Hindlimb muscle (tissue), 1 donor: Measurements from ENCODE around the gene DDO. TPM values are rescaled to one million over a fixed set of nuclear protein-coding genes. Genes with fewer than 3 reads are reported as not detected.
"Not testable (repeated sequence)": the region's sequence is repeated elsewhere in the genome, so short reads cannot be mapped to it uniquely, and the experiment has no call there.

ENCODE experiments used
- DNase-seq: peaks from one replicate; pipeline ENCODE4 v3.0.0-alpha.2; 2013
- polyA plus RNA-seq: library from polyadenylated mRNA; unstranded; fragments of 120-200 nt; gene quantifications from one replicate; pipeline ENCODE4 v1.2.1, GENCODE V29; 2013; ENCODE audit not compliant: insufficient read length

DDO gene
- polyA plus RNA-seq, 1 donor, result 0.89 TPM

DNA sequence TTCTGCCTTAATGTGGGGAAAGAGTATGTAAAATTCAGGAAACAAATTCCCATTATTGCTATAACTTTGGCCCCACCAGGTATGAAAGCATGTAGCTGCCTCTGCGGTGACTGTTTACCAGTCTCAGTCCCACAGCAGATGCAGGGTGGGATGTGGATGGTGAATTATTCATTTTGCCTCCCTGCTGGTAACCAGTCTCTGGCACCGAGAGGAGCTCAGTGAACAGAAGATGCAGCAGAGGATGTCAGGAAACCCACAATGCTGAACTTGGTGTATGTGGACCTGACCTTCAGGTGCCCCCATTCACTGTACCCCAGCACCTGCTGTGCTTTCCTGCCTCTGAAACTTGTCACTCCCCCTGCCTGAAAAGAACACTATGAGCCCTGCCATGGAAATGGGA, 48.4 kb downstream of the DDO start:
- no peak for DNase-seq

DNA sequence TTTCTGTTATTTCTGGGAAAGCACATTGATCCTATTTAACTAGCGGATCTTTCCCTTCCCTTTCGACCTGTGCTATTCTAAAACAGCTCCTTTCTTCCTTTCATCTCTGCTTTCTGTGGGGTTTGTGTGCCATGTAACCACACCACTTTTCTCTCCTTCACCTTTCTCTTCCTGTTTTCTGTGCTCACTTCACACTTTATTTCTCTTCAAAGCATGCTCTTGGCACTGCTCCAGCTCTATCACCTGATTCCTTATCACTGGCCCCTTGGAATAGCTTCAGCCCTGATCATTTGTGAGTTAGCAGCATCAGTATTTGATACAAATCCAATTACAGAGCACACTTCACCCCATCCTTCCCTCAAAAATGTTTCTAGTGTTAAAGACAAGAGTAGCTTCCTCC, 49.1 kb downstream of the DDO start:
- no peak for DNase-seq

DNA sequence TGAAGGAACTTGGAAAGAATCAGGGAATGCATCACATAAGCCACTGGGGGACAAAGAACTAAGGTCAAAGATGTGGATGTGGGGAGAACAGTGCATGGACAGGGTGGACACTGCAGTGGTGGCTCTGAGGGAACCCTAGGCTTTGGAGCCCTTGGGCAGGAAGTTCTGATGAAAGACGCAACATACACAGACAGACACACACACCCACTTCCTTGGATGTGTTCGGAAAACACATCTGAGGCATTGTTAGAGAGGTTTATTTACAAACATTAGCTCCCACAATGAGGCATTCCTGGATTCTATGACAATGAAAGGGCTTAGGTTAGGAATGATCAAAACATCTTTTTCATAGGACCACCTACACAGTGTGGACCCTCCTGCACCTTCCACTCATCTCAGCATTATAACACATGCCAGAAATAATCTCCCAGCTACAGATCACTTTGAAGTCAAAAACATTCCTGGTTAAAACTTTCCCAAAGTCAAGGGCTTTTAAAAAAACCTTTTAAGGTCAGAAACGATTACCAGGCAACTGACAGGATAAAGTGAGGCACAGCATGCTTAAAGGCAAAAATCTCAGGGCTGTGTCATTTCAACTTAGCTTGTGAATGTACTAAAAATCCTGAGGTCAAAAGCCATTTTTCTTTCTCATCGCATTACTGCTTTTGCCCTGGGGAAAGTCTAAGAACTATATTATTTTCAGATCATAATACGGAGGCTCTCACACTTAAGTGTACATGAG, 50.8 kb downstream of the DDO start:
- DNase-seq, result no peak

DNA sequence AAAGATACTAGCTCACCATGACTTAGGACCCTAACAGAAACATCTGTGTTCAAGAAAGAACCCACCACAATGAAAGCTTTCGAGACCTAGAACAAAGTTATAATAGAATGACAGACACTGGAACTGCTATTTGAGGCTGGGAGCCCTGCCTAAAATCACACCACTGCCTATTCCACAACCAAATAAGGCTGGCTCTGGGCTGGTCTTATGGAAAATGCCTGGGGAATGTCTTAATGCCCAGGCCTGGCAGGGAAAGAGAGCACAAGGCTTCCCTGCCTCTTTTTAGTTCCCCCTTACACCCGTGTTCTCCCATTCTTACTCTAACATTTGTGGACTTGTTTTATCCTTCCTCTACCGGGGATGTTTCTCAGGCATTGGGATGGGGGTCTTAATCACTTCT, 51.6 kb downstream of the DDO start:
- DNase-seq, result no peak

DNA sequence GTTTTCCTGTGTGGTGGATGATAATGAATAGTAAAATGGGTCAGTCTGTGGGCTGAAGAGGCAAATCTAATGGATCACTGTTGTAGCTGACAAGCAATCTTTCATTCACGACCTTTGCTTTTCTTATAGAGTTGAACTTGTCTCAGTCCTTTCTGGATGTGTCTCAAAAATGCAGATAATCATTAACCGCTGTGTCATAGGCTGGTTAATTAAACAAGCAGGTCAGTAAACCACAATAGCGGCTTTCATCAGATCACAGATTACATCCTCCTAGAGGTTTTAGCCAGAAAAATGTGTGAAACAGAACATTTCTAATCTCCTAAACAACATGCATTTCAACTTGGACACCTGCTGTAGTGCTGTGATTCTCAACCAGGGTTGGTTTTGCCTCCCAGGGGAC, 54.7 kb downstream of the DDO start:
- DNase-seq, result no peak

DNA sequence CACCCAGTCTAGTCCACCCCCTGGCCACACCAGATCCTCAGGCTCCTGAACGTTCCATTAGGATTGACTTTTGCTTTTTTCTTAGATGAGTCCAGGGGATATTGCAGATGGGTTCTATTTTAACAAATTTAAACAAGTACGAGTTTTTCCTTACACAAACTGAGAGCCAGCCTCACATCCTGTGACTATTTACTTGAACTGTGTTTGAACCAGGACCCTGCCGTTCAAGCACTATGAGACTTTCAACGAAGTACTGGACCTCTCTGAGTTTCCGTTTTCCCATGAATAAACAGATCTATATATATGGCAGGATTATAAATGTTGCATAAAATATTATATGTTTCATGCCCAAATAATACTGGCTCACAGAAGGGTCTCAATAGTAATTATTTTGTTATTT, 55.8 kb downstream of the DDO start:
- DNase-seq, result no peak

DNA sequence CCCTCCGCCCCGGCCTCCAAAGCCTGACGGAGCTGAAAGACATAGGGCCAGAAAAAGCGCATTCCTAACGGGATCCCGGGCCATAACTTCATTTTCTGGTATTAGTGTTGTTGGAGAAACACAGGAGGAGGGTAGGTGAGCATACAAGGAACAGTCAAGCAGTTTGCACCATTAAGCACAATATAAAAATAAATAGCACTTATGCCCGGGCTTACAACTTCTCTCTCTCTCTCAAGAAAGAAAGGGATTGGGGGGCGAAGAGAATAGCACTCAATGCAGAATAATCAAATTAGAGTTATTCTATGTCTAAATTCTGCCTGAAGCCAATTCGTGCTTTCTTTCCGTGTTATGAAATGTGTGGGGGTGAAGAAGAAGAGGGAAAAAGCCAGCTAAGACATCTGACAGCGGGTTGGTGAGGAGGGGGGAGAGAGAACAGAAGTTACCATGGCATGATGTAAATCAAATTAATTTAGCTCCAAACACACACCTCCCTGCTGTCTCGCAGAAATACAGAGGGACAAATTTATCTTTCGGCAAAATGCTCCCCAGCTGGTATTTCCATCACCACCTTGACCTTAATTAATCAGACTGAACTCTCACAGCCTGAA, 56.7 kb downstream of the DDO start:
- no peak for DNase-seq

DNA sequence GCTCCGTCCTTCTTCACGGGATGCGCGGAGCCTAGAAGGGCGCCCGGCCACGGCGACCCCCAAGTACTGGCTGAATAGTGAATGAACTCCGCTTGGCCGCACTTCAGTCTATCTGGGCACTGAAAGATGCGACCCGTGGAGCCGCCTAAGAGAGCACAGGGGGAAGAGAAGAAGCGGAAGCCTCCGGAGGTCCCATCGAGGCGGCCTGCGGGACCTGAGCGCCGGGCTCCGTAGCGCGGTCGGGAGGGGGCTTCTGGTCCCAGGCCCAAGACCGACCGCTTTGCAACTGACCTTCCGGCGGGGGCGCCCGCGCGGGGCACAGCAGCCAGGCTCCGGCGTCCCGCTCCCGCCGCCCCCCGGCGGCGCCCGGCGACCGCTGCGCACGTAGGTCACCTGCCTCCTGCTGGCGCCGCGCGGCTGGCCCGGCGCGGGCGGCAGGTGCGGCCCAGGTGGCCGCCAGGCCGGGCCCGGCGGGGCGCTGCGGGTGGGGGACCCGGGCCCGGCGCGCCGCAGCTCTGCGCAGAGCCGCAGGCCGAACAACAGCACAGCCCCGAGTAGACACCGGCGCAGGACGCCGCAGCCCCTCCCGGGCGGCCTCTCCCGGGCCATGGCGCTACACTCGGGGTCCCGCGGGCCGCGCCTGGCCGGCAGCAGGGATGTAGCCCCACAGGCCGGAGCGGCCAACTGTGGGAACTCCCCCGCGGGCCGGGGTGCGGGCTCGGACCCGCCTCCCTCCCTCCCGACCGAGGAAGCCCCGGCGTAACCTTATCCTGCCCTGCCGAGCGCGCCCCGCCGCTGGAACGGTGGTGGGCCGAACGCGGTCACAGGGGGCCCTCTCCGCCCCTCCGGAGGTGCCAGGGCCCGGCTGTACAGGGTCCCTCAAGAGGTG, 57.5 kb downstream of the DDO start, which contains the start of gene METTL24:
Gene METTL24, minus strand, starts transcription at position 686 of the 889 bp plus-strand sequence. Its CDS starts 77 bp downstream, at position 609.
- peak; percentile 27 for DNase-seq

DNA sequence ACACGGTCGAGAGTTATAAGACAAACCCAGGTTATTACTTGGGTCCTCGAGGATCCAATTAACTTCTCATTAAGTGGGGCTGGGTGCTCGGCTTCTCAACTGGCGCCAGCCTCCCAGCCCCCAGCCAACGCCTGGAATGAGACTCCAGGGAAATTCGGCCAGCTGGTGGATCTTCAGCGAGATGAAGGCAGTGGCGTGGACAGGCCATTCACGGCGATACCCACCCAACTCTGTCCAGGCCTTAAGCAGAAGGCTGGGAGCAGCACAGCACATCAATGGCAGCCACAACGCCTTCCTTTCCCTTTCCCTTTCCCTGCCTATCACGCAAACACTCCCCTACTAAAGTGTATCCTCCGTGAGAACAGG, 58.1 kb downstream of the DDO start:
- no peak for DNase-seq

DNA sequence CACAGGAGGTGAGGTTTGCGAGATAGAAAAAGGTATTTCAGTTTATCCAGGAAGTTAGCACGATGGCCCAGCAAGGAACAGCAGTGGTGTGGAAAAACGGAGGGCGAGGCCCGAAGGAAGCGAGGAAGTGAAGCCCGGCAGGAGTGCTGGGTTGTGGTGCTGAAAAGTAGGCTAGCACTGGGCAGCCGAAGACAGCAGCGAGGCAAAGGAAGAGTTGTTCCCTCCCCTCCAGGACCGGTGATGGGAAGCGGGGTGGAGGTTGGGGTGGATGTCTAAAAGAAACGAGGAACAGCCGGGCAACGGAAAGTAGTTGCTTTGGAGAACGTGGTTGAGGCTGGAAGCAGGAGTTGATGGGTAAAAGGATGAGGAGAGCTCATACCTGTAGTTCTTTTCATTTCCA, 58.6 kb downstream of the DDO start:
- DNase-seq, result no peak

DNA sequence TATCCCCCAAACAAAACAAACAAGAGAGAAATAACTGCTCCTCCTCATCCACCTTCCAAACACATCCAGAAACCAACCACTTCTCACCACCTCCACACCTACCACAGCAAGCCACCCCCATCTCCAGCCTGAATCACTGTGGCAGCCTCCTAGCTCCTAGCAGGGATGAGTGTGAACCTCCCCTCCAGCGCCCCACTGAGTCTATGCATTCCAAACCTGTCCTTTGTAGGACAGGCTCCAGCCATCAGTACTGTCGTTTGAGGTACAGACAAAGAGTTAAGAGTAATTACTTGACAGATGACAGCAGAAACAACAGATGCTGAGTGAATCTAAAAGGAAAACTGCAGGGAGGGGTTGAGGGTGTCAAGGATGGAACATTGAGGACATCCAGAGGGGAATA, 59.6 kb downstream of the DDO start:
- DNase-seq, result no peak

DNA sequence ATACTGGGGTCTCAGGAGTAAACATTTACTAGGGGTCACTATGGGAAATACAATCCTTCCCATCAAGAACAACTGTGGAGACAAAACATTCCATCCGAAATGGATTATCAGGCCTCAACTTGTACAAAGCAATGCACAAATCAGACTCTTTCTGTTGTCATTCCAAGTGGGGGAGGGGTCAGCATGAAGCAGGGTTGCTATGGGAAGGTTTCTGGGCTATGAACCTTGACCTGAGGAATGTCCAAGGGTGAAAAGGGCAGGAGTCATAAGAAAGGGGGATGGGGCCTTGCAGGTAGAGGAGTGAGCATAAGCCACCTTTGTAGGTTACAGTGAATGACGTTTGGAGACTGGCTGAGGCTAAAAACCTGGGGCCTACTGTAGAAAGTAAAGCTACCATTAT, 60.4 kb downstream of the DDO start:
- DNase-seq, result no peak

DNA sequence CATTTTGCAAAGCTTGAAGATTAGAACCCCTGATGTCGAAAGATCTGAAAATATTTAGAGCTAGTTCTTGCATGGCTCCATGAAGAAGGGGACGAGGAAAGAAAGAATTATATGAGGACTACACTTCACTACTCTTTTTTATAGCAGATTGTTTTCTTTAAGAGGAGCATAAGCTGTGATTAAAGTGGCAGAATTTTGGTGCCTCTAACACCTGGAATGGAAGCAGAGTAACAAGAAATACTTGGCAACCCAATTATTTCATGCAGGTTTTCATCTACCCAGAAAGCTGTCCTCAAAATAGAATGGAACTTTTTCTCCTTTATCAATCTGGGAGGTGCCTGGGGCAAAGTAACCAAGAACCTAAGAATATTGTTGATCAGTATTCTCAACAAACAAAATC, 61.2 kb downstream of the DDO start:
- no peak for DNase-seq

DNA sequence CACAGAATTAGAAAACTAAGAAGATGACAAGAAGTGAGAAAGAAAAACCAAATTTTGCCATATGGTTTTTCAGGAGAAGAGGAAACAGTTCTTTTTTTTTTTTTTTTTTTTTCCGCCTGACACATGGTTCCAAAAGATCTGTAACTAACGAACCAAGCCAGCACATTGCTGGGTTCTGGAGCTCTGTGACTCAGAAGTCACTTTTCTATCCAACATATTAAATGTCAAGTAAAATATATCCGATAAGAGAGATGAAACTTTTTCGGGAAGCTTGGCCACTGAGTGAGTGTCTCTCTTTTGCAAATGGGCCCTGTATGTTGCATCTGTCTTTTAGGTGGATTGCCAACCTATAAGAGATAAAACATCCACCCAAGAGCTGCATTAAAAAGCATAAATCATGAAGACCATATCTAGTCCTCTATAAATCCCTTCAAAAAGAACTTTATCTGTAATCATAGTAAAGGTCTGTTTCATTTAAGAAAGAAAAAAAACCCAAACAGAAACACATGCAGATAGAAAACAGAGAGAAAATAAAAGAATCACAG, 61.8 kb downstream of the DDO start:
- no peak for DNase-seq

DNA sequence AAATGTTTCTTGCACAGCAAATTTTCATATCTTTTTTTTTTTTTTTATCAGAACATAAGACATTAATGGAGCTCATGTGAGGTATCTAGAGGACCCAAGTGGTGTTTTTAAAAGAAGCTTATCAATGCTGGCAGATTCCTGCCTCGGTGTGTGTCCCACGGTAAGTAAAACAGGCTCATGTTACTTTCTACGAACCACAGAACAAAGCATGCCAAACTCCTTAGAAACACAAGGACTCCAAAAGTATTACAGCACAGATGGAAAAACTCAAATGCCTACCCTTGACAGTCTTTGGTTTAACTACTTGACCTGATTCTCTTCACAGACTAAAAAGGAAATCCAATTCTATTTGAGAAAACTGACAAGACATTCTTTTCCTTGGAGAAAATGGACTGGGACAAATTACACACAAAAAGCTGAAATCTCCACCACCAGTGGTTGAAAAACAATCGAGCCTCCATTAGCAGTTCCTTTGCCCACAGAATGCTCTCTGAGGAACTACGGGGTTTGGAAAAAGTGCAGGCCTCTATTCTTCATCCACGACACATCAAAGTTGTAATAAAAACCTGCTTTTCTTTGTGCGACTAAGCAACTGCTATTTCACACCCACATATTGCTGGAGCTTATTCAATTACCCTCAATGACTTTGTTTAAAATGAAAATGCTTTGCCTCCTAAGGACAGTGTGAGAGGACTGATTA, 62.7 kb downstream of the DDO start:
- DNase-seq, result no peak

DNA sequence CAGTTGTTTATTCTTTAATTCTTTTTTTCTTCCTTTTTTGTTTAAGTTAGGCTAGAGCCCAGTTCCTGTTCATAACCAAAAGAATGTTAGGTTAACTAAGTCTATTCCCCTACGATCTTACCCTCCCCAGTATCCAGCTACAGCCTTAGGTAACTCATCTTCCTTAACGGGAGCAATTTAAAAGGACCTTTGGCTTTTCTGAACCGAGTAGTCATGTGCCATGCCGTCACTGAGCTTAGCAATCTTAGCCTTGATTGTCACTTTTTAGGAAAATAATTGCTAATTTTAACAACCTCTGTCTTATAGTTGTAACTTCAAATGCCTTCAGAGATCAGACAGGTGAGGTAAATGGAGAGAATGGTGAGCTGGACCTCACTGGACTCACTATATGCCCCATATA, 63.4 kb downstream of the DDO start:
- DNase-seq, result no peak

DNA sequence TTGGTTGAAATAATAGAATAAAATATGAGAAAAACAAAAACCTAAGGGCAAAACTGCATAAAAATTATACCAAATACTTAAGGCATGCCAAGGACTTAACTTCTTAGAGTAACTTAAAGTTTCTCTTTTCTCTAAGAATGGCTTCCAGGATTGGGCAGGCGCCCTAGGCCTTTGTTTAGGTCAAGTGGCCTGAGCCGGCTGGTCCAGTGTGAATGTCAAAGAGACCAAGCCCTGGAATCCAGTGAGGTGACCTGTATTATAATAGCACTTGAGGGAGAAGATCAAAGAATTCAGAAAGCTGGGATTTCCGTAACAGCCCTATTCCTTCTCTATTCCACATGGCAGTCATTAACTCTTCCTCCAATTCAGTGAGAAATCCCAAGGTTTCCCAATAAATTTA, 63.8 kb downstream of the DDO start:
- no peak for DNase-seq

DNA sequence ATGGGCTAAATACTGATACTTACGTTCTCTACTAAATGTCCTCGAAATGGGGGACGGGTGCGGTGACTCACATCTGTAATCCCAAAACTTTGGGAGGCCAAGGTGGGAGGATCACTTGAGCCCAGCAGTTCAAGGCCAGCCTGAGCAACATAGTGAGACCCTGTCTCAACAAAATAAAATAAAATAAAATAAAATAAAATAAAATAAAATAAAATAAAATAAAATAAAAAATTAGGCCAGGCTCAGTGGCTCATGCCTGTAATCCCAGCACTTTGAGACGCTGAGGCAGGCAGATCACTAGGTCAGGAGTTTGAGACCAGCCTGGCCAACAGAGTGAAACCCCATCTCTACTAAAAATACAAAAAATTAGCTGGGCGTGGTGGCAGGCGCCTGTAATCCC, 64.8 kb downstream of the DDO start:
- not testable (repeated sequence) for DNase-seq

DNA sequence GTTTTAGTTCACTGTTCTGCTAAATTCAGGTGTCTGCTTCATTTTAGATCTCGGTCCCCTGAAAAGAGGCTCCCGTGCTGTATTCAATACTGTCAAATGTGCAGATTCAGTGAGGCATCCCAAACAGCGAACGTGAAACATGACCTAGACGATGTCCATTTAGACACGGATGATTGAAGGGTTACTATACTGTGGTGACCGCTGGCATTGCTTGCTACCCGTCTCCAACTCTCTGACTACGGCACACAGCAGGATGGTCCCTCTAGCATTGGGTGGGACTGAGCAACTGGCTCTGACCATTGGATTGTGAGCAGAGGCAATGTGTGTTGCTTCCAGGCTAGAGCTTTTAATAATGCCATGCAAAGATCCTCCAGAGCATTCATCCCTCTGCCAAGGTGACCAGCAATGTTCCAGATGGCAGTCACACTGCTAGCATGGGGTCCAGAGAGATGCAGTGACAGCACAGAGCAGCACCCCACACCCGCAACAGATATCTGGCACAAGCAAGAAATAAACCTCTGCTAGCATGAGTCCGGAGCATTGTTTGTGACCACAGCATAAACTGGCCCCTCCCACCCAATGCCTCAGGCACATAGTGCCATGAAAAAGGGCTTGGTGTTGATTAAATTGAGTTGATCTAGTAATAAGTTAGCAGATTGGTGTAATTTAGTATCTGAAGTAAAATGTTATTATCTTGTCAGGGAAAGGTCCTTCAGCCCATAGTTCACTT, 66.2 kb downstream of the DDO start:
- DNase-seq, result no peak

DNA sequence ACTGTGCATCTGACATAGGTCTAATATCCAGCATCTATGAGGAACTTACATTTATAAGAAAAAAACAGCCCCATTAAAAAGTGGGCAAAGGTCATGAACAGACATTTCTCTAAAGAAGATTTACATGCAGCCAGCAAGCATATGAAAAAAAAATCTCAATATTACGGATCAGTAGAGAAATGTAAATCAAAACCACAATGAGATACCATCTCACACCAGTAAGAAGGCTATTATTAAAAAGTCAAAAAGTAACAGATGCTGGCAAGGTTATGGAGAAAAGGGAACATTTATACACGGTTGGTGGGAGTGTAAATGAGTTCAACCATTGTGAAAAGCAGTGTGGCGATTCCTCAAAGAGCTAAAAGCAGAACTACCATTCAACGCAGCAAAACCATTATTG, 70.3 kb downstream of the DDO start:
- DNase-seq, result no peak

DNA sequence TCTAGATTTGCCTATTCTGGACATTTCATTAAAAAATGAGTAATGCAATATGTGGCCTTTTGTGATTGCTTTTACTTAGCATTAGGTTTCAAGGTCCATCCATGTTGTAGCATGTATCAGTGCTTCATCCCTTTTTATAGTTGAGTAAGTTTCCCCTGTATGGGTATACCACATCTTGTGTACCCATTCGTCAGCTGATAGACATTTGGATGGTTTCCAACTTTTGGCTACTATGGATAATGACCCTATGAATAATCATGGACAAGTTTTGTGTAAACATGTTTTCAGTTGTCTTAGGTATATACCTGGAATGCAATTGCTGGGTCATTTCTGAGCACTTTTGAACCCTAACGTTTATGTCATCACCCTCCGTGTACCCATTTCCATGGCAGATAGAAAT, 72.6 kb downstream of the DDO start:
- DNase-seq, result no peak
